GM21515 (cell line): ENCODE results near the gene PHLDB3.

ENCODE experiments used
- ATAC-seq: cut with Tn5 transposase; IDR thresholded peaks from one replicate; pipeline ENCODE4 v1.9.1; 2021; ENCODE audit not compliant: unreplicated experiment

Gene PHLDB3

DNA sequence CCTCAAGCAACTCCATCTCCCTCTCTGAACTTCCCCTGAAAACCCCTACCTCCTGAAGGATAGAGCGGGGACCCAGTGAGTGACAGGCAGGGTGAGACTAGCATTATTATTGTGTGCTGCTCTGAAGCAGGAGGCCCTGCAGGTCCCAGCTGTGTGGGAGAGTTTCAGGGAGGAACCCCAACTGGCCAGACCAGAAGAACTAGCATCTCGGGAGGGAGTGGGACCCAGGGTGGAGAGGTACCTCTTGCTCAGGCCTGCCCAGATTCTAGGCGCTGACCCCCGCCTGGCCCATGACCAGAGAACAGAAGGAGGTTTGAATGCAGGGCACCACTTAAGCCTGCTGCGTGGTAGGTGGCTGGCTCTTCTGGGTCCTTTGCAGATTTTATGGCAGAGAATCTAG is 33.5 kb downstream of the PHLDB3 start:
- no peak for ATAC-seq

DNA sequence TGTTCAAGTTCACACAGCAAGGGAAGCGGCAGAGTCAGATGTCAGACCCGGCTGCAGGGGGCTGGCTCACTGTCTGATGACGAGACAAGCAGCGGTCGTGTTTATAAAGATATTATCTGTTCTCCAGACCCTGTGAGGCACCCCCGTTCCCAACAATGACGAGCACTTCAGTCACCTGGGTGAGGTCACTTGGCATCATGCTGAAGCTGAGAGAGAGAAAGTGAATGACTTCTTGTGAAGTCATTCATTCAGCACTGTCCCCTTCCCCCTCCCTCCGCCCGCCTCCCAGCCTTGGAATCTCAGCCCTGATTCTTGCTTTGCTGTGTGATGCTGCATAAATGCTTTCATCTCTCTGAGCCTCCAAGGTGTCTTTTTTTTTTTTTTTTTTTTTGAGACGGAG is 34.3 kb downstream of the PHLDB3 start:
- no peak for ATAC-seq

DNA sequence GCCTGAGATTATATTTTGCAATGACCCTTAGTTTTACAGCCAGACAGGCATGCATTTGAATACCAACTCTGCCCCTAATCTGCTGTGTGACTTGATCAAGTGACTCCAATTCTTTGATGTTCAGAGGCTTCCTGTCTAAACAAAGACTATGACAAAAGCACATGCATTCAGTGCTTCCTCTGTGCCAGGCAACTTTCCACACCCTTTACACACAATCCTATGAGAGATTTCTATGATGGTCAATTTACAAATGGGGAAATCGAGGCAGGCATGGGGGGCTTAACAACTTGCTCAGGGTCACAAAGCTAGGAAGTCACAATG is 35.4 kb downstream of the PHLDB3 start:
- no peak for ATAC-seq

DNA sequence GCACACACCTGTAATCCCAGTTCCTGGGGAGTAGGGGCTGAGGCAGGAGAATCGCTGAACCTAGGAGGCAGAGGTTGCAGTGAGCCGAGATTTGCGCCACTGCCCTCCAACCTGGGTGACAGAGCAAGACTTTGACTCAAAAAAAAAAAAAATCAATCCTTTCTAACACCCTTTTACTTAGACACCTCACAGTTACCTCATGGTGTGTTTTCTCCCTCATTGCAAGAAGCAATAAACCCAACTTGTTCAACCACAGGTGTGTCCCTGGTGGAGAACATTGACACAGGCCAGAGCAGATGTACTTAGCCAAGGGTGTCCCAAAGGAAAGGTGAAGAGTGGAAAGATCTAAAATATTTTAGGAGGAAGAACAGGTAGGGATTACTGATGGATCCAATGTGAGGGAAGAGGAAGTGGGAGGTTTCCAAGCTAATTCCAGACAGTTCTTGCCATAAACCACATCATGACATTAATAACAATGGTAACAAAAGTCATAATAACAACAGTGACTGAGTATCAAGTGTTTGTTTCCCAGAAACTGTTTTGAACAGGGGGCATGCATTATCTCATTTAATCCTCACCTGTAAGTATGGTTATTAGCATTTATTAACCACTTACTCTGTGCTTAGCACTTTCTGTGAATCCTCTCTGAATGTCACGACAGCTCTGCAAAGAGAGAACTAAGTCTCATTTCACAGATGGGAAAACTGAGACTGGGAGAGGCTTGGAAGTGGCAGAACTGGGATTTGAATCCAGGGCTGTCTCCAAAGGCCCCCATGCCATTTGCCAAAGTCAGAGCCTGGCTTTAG is 36.0 kb downstream of the PHLDB3 start:
- no peak for ATAC-seq

DNA sequence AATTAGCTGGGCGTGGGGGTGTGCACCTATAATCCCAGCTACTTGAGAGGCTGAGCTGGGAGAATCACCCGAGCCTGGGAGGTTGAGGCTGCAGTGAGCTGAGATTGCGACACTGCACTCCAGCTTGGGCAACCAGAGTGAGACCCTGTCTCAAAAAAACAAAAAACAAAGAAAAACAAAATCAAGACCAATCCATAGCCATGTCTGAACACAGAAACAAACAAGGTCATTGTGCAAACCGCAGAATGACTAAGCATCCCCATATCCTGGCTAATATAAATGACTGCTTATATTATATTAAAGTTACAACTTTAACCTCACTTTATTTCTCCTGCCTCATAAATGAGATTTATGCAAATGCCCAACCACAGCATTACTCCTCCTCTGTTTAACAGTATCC is 36.8 kb downstream of the PHLDB3 start:
- no peak for ATAC-seq

DNA sequence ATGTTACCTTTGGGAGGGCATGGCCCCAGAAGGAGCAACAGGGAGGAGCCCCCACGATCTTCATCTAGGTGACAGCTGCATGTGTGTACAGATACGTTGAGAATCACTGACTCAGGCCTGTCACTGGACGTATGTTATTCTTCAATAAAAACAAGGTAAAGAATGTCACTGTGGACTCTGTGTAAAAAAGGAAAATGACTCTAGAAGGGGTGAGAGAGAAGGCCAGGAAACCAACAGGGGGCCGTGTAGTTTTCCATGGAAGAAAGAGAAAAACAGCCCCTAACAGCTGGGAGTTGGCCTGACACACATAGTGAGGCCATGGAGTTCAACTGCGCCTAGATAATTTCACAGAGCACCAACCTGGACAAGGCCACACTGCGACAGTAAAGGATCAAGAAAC is 37.3 kb downstream of the PHLDB3 start:
- ATAC-seq: no peak

DNA sequence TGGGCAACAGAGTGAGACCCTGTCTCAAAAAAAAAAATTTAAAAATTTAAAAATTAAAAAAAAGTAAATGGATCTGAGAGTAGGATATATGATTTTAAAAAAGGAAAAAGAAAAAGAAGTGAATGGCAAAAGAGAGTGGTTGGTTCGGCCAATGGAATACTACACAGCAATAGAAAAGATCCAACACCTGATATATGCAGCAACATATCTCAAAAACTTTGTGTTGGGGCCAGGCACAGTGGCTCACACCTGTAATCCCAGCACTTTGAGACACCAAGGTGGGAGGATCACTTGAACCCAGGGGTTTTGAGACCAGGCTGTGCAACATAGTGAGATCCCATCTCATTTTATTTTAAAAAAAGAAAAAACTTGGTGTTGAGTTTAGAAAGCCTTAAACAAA is 37.8 kb downstream of the PHLDB3 start:
- ATAC-seq: no peak

DNA sequence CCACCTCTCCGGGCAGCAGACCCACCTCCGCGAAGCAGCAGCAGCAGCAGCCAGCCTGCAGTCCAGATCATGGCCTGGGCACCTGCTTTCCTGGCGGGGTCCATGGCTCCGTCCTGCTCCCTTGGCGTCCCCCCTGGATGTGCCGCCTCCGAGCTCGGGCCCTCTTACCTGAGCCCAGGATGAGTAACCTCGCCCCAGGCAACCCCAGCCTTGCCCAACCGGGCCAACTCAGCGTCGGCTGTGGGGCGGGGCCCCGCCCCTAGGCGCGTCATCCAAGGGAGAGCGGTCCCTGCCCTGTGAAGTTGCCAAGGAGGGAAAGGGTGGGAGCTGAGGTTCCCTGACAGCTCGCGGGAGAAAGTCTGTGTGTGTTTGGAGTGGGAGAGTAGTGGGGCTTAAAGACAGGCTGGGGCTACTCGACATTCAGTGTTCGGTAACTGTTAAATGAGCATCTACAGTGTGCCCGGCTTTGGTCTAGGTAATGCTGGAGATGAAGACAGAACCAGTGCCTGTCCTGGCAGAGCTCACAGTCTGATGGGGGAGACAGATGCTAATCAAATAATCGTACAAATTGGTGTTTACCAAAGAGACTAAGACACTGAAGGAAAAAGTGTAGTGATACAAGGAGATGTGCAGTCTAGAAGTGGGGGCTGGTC is 39.0 kb downstream of the PHLDB3 start, which contains the start of gene LYPD3:
LYPD3 (minus strand) TSS at position 141 of the 653 bp plus-strand sequence; CDS start at position 104, 37 bp downstream.
- no peak for ATAC-seq

DNA sequence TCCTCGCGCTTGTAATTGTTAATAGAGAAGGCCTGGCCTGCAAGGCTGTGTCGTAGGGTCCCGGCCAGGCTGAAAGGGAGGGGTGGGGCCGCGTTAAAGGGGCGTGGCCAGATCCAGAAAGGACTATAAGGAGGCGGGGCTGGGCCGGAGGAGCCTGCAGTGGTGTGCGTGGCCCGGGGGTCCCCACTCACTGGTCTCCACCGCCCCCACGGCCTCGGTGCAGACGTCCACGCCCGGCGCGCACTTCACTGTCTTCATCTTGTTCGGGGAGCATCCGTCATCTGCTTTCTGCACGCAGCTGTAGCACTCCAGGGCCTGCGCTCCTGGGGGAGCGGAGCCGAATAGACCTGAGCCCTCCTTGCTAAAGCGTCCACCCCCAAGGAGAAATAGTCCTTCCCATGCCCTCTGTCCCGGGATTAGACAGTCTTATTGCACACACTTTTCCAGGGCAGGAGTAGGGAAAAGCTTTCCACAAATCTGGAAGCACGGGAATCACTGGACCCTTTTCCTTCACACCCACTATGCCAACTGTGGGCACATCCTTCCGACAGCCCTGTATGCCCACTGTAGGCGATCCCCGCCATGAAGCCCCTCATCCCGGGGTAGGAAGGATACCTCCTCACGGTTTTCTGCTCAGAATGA is 40.3 kb downstream of the PHLDB3 start:
- ATAC-seq: peak; percentile 30

DNA sequence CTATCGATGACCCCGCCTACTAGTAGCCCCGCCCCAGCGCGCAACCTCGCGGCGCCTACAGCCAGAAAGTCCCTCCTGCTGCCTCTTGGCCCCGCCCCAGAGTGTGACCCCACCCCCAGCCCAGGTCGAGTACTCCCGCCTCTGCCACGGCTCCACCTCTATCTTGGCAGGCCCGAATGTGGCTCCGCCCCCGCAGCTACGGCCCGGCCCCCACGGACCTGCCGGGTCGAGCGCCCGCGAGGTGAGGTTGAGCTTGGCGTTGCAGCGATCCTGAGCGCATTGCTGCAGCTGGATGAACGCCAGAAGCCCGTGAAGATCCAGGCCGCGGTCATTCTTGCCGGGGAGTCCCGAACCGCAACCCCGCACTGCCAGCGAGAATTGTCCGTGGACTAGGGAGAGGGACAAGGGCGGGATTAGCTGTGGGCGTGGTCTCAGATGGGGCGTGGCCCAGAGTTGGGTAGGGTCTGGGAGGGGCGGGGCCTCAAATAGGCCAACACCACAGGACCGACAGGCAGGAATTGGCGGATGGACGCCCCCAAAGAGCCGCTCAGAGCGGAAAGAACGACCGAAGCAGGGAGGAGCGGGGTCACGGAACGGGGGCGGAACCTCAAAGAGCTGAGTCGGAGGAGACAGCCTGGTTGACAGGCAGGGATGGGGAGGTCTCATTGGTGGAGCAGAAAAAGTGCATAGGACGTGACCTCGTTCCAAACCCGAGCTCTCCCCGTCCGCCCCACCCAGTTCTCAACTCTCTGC is 41.0 kb downstream of the PHLDB3 start:
- ATAC-seq: peak; percentile 77

DNA sequence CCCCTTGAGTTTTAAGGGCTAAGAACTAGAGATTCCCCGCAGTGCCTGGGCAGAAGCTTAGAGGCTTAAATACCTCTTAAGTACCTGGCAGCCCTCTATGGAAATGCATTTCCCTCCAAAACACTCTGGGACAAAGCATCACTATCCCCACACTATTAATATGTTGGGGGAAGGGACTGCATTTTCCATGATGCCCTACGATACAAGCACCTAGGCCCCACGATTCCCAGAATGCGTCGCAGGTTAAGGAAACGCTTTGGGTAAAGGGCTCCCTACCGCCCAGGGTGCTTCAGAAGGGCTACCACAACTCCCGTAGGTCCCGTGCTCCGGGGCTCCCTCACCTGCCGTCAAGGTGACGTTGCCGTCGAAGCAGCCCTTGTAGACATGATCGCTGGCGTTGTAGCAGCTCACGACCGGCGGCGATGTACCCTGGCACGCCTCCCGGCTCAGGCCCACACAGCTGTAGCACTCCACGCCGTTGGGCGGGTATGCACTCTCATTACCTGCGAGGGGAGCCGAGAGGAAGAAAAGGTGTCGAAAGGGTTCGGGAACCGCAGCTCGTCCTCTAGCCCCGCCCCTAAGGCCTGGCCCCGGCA is 41.7 kb downstream of the PHLDB3 start:
- no peak for ATAC-seq

DNA sequence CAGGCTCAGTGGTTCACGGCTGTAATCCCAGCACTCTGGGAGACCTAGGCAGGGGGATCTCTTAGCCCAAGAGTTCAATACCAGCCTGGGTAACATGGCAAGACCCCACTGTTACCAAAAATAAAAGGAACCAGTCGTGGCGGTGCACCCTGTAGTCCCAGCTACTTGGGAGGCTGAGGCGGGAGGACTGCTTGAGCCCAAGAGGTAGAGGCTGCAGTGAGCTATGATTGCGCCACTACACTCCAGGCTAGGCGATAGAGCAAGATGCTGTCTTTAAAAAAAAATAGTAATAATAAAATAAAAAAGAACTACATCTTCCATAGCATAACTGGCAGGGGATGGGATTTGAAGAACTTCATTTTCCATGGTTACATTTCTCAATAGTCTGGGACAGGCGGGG is 42.2 kb downstream of the PHLDB3 start:
- ATAC-seq: no peak

DNA sequence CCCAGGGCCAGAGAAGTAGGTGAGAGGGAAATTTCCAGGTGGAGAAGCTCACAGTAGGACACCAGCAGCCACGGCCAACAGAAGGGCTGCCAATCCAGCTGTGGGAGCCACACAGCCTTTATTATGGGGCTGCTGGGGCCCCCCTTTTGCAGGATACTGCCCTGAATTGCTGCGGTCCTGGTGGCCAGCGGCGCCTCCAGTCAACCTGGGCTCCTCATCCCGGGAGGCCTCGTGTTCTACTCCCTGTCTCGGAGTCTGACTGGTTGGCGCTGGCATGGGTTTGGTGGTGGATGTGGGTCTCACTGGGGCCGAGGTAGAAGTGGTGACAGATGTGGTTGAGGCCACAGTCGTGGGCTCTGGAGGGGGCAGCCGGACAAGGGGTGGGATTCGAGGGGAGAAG is 43.2 kb downstream of the PHLDB3 start:
- no peak for ATAC-seq

DNA sequence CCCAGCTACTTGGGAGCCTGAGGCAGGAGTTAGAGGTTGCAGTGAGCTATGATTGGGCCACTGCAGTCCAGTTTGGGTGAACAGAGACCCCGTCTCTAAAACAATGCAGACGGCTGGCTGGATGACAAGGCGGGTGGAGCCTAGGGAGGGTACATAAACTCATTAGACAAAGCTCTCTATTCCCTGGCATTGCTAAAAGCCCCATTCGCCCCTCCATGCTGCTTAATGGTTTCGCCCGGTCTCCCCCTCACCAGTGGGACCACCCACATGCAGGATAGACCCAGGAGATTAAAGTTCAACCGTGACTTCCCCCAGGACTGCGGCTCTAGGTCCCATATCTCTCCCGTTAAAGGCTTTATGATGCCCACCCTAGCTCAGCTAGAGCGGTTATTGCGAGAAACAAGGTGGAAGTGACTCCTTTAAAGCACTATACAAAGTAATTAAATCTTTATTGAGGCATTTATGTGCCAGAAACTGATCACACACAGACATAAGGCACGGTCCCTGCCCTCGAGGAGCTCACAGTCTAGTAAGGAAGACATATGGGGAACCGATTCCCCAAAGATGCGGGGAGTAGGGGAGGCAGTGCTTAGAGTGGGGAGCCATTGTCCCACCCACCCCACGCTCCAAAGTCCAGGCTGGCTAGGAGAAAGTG is 44.1 kb downstream of the PHLDB3 start:
- ATAC-seq: no peak

DNA sequence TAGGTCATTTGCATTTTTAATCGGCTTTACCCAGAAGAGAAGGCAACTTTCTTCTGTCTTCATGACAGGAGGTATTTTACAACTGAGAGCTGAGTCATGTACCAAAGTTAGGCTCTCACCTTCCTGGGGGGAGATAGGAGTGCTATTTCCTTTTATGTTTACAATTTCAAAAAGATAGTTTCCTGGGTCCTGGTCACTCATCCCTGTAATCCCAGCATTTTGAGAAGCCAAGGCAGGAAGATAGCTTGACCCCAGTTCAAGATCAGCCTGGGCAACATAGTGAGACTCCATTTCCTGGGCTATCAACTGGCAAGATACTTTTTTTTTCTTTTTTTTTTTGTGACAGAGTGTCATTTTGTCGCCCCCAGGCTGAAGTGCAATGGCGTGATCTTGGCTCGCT is 46.7 kb downstream of the PHLDB3 start:
- no peak for ATAC-seq

DNA sequence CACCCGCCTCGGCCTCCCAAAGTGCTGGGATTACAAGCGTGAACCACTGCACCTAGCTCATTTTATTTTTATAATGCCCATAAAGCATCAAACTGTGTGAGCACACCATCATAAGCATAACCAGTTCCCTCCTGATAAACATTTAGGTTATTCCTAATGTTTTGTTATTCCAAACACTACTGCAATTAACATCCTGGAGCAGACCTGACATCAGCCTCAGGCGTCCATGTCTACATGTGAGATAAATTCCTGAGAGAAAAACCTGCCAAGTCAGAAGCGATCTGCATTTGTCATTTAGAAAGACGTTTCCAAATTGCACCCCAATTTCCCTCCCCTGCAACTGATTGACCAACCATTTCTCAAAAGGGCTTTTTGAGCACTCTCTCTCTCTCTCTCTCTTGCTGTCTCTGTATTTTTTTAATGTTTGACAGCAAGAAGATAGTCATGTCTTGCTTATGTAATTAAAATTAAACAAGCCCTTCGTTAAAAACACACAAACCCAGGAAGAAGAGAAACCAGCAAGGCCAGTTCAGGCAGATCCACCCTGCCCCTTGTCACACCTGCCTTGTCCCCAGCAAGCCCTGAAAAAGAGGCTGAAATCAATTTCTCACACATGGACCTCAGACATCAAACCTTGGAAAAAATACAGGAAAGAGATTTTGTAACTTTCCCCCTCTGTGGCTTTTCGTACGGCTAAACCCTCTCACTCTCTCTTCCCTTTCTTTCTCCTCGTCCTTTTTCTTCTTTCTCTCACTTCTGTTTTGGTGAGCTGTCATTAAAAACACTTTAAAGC is 49.0 kb downstream of the PHLDB3 start:
- ATAC-seq: no peak

DNA sequence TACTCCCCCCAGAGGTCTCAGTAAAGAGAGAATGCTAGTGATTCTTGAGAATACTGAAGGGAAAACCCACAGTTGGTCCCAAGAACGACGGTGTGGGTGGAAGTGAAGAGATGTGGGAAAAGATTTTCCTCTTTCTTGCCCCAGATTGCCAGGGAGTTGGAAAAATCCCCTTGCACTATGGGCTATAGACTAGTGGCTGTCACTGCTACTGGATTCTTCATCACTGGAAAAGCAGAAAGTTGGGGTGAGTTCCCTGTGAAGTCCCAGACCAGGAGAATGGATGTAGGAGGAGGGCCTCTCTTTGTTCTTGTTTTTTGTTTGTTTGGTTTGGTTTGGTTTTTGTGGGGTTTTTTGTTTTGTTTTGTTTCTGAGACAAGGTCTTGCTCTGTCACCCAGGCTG is 50.5 kb downstream of the PHLDB3 start:
- ATAC-seq: no peak

DNA sequence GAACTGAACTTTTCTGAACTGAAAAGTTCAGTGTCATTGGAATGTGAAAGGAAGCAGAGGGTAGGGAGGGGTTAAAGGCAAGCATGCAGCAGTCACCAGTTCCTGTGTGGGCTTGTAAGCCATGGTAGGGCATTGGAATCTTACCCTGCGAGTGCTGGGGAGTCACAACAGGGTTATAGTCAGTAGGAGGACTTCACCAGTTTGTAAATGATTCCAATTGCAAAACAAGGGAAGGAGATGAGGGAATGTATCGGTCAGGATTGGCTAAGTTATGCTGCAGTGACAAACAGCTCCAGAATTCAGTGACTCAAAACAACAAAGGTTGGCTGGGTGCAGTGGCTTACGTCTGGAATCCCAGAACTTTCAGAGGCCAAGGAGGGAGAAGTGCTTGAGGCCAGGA is 52.0 kb downstream of the PHLDB3 start:
- ATAC-seq: no peak

DNA sequence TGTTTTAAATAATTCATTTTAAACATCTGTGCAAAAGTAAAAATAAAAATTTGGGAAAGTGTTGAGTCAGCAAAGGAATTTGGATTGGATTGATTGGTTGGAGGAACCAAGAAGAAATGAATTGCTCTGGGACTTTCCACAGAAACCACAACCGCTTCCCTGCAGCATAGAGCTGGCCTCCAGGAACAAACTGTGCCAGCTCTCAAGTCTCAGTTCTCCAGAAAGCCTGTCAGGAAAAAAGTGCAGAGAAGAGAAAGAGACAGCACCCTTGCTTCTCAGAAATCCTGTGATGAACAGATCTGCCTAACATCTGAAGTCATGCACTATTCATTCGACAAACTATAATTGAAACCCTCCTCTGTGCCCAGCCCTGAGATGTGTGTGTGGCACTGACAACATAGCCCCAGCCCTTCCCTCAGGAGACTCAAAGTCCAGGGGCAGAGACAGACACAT is 54.0 kb downstream of the PHLDB3 start:
- ATAC-seq: no peak

DNA sequence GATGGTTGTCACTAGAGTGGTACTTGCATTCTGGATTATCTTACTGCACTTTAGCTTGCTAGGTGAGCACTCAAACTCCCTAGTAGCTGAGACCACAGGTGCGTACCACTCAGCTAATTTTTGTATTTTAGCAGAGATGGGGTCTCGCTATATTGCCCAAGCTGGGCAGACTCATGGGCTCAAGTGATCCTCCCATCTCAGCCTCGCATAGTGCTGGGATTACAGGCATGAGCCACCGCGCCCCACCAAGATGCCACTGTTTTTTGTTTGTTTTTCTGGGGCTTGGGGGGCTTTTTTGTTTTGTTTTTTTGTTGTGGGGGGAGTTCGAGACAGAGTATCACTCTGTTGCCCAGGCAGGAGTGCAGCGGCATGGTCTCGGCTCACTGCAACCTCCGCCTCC is 56.9 kb downstream of the PHLDB3 start:
- ATAC-seq: no peak
